GM03348 (cell line): Measurements from ENCODE around the gene PREP.
"Not testable (repeated sequence)": the region's sequence is repeated elsewhere in the genome, so short reads cannot be mapped to it uniquely, and the experiment has no call there.

Experiments
- DNase-seq: peaks from one replicate; pipeline ENCODE4 v3.0.0; 2012; ENCODE audit warnings: low spot score

Gene PREP

GRCh38 chr6:105344881-105345370 is 58.0 kb downstream of the PREP start:
- no peak for DNase-seq

- DNase-seq = not testable (repeated sequence)
Observed at GRCh38 chr6:105338350-105338983, 64.4 kb downstream of the PREP start.

- no peak for DNase-seq
Observed at GRCh38 chr6:105336986-105337385, 65.9 kb downstream of the PREP start.

- DNase-seq = no peak
Observed at GRCh38 chr6:105332576-105332975, 70.3 kb downstream of the PREP start.

GRCh38 chr6:105331927-105332326 is 71.0 kb downstream of the PREP start:
- no peak for DNase-seq

GRCh38 chr6:105330913-105331312 is 72.0 kb downstream of the PREP start:
- DNase-seq = no peak

GRCh38 chr6:105330364-105330763 is 72.5 kb downstream of the PREP start:
- DNase-seq = no peak

- peak; percentile 58 for DNase-seq
Observed at GRCh38 chr6:105326833-105327770, 75.8 kb downstream of the PREP start.

- peak; percentile 20 for DNase-seq
Observed at GRCh38 chr6:105326216-105326615, 76.7 kb downstream of the PREP start.

- DNase-seq = peak; percentile 36
Observed at GRCh38 chr6:105324386-105324950, 78.4 kb downstream of the PREP start.

GRCh38 chr6:105322499-105323225 is 80.2 kb downstream of the PREP start:
- DNase-seq = no peak

GRCh38 chr6:105321728-105322127 is 81.2 kb downstream of the PREP start:
- DNase-seq = no peak

- DNase-seq = no peak
Observed at GRCh38 chr6:105321207-105321606, 81.7 kb downstream of the PREP start.

- DNase-seq = no peak
Observed at GRCh38 chr6:105320765-105321164, 82.1 kb downstream of the PREP start.

- no peak for DNase-seq
Observed at GRCh38 chr6:105320271-105320670, 82.6 kb downstream of the PREP start.

- DNase-seq = peak; percentile 39
Observed at GRCh38 chr6:105319331-105319730, 83.6 kb downstream of the PREP start.

GRCh38 chr6:105318660-105319059 is 84.2 kb downstream of the PREP start:
- DNase-seq = peak; percentile 73

- no peak for DNase-seq
Observed at GRCh38 chr6:105317607-105318533, 85.0 kb downstream of the PREP start.

- DNase-seq = no peak
Observed at GRCh38 chr6:105313211-105313610, 89.7 kb downstream of the PREP start.

GRCh38 chr6:105310947-105311346 is 91.9 kb downstream of the PREP start:
- no peak for DNase-seq

GRCh38 chr6:105310371-105310770 is 92.5 kb downstream of the PREP start:
- no peak for DNase-seq
